DMS53 treated with DMSO at 0.1 percent for 48 hours (cell line): Measurements from ENCODE around the gene CHCHD3.

ENCODE experiments used
- DNase-seq: peaks from one replicate; lab custom pipeline; 2025; ENCODE audit not compliant: unreplicated experiment; lab: John Stamatoyannopoulos, UW

CHCHD3 gene

DNA sequence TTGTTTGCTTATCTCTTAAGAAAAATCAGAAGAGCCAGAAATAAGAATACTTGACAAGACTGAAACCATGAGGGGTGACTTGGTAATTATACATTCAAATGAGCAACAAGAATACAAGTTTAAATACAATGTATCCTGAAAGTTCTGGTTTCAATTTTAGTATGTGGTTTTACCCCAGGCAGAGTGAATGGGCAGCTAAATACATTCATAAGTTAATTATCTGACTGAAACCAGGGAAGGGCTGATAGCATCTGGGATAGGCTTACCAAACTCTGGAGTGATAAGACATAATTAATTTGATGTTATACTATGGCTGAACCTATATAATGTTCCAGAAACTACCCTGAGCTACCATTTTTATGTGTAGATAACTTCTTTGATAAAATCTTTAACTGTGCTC is 253.4 kb downstream of the CHCHD3 start:
- DNase-seq = no peak

DNA sequence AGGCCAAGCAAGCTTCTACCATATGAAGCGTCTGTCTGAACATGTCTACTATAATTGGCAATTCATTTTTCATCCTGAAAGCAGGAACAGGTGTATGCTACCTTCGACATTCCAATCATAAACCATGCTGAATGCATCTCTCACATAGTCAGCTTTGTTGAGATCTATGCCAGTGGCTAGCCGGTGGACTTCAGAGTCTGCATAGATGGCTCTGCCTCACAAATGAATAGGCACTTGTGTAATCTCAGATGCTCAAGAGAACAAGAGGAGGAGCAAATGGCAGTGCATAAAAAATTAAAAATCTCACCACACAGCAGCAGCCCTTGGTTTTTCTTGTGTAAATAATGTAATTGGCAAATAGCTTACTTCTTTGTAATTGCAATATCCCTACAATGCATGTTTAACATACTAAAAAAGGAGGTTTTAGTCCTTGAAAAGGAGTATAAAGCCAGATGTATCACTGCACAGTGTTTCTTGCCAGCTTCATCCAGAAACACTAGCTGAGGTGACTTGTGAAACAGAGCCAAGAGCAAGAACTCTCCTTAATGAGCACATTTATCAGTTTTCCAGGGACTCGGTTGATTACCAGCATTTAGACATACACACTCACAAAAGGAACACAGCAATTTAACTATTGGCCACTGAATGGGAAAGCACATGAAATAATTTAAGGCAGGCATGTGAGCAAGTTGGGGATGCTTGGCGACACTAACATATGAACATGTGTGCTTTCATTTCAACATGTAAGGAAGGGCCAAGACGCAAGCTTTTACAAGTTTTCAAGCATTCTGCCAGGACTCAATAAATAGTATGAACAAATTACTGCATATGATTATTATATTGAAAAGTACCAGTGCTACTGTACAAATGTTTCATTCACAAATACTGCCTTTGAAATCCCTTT is 255.7 kb downstream of the CHCHD3 start:
- no peak for DNase-seq

DNA sequence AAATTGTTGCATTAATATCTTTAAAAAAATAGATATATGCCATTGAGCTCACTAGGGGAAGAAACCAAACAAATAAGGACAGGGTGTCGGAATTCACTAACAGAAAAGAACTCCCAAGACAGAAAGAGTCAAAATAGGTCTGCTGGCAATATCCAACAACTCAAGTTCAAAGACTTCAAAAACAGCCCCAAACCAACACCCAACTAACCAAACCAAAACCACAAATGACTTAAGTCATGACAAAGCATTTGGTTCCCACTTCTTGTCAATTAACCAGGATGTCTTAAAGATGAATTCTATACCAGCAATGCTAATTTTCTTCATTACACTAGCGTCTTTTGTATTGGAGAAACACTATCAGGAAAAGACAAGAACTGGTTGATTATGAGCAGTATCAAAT is 256.7 kb downstream of the CHCHD3 start:
- no peak for DNase-seq

DNA sequence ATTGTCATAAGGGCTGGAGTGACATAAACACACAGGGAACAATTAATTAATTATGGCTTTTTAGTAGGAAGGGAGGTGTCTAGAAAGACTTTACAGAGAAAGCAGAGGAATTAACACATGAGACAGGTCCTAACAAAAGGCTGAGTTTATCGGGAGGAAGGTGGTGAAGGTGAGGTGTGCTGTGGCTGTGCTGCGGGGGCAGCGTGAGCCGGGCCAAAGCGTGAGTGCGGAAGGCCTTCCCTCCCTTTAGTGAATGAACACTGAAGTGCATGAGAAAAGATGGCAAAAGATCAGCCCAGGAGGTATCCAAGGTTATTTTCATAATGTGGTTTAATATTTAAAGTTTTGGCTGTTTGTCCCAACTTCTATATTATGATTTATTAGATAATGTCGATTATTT is 262.2 kb downstream of the CHCHD3 start:
- no peak for DNase-seq

DNA sequence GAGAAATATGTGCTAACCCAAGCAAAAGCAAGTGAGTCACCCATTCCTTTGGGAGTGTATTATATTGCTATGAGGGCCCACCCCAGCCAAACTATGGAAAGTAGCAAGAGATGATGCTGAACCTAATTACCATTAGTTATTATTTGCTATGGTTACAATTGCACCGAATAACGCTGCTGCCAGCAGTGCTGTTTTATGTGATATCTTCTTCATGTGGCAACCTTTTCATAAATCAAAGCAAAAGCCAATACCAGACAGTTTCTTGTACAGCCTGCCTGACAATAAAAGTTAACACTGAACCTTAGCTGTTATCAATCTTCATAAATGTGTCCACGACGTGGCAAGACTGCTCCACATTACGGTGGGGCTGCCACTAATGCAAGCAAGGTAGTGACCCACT is 263.9 kb downstream of the CHCHD3 start:
- no peak for DNase-seq

DNA sequence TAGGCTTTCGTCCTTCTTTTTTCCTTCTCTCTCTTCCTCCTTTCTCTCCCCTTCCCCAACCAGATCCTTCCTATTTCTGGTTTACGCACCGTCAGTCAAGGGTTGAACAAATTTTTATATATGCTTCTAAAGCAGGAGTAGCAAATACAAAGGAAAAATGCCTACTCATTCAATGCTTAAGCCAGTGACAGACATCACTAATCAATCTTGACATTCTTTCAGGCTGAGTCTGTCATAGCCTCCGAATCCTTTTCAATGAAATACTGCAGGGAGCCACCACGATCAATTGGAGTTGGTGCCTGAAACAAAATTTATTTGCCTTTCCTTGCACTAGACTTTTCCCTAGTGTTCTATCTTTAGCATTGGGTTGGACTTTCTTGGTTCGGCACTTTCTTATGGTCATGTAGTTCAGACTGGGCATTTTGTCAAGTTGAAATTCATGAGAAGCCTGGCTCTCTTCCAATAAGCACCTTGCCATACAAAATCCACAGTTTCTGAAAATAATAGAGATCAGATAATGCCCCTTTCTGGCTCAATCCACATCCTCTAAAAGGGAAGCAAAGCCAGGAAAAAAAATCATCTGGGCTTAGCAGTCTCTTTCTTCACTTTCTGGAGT is 266.1 kb downstream of the CHCHD3 start:
- no peak for DNase-seq

DNA sequence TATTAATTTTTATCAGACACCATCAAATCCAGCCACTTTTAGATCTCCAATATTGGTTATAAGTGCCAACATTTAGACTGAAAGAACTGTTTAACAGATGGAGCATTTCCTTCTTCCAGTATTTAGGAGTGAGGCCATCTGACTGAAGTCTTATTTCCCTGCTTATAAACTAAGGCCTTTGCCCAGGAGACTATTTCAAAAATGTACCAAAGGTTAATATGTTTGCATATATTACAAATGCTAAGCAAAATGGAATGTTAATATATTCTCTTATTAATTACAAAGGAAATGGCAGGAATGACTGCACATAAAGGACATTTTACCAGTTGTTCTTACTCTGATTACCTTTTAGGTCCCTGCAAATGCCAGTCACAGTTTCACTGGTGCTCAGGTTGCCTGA is 266.8 kb downstream of the CHCHD3 start:
- DNase-seq = no peak

DNA sequence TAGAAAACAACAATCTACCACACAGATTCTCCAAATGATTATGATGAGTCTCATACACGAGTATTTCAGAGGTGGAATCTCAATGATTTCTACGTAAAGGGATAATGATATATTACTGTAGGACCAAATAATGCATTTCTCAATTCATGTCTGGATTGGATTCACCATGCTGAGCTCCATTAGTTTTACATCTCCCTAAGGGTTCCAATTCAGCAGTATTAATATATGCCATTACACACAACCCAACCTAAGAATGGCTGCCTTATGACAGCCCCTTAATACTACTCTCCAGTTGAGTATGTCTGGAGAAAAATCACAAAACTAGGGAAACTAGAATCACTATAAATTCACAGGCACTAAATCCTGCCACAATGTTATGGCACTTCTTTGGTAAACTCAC is 271.3 kb downstream of the CHCHD3 start:
- DNase-seq = no peak

DNA sequence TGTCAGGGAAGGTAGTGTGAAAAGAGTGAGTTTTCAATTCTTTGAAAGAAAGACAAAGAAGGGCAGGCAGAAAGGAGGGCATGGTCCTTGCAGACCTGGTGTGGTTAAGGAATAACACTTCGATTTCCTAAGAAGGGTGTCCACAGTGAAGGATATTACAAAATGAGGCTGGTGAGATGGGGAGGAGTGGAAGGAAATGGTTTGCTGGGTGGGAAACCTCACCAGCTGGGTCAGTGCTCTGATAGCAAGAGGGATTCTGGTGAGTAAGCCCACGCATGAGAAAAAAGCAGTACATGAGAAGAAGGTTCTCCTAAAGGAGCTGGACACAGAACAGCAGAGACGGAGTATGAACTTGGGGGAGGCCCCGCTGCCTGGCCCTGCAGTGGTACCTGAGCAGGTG is 275.1 kb downstream of the CHCHD3 start:
- DNase-seq = no peak

DNA sequence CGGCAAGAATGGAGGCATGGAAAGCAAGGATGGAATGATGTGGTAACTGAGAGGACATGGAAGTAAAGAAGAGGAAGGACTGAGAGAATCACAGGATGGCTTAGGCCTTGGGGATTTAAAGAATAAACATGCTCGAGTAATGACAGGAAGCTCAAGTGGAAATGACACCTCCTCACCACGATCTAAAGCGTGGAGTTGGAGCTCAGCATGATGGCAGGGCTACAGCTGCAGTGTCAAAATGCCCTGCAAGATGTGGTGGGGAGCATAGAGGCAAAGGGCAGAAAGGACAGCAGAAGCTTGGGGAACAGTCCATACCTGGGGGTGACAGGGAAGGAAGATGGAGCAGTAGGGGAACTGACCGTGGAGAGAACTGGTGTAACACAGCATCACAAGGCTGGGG is 276.1 kb downstream of the CHCHD3 start:
- no peak for DNase-seq

DNA sequence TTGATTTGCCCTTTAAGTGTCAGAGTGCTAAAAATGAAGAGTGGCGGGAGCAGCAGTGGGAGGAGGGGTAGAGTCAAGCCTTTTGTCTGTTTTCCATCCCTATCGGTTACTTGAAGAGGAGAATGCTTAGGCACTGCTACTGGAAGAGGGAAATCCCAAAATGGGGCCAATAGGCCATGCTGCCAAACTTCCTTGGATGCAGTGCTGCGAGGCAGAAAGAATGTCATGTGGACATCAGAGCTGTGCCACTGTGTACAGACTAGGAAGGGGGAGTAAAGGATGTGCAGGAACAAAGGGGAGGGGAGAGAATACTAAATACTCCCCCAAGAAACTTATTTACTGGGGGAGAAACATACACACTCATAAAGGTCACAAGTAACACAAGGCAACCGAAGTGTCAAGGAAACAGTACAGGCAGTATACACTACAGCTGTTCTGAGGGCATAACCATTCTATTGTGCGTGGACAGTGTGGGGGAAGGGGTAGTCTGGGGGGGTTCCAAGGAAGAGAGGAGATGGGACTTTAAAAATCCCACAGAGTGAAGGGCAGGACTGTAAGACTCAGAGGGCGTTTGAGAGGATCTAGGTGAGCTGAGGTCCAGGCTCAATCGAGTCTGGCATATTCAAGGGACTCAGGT is 276.9 kb downstream of the CHCHD3 start:
- no peak for DNase-seq

DNA sequence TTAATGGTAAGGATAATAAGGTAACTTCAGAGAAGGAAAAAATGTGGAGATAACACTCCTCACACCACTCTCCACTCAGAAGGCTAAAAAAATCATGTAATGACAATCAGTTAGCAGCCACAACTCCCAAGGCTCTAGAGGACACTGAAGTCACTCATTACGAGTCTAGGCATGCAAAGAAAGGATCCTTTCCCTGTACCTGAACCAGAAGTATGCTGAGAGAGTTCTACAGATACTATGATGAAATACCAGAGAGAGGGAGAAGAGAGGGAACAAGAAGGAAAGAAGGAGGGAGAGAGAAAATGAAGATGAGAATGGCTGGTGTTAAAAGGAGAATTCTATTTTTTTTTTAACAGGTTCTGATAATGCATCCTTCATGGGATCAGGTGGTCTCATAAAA is 281.4 kb downstream of the CHCHD3 start:
- no peak for DNase-seq

DNA sequence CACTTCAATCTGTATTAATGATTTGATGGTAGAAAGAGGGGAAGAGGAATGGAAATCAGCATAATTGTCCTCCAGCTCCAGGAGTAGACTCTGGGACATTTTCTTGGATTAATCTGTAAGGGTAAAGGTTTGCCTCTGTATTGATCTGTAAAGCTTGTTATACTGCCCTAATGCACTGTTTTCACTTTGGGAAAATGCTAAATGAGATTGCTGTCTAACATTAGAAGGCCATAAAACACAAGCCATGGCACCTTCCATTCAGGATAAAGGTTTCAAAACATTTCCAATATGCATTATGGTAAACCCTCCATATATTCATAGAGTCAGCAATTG is 282.8 kb downstream of the CHCHD3 start:
- DNase-seq = no peak

DNA sequence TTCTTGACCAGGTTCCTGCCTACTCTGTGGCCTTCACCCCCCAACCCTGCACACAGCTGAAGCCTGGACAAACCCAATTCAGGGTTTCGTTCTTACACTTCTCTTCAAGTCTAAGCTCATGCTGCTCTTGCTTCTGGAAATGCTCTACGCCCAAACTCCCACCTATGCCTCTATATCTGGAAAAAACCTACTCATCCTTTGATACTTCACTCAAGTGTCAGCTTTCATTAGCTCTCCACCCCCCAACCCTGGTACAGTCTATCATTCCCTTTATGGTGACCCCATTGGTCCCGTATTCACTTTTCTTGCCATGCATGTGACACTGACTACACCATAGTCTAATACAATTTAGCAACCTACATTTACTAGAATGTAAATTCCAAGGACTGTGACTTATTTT is 284.7 kb downstream of the CHCHD3 start:
- DNase-seq = no peak

DNA sequence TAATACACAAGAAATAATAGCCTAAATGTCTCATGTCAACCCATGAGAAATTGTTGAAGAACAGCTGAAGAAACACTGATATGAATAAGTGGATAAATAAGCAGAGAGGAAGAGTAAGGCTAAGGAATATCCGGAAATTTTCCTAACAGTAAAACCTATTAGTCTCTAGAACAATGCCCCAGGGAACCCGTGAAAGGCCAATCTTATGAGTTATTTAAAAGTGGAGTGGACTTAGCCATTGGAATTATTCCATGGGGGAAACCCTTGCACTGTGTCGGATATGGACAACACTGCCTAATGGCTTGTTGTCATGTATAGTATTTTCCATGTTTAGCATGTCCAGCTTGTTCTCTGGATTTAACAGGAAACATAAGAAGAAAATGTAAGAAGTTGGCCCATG is 288.4 kb downstream of the CHCHD3 start:
- DNase-seq = no peak

DNA sequence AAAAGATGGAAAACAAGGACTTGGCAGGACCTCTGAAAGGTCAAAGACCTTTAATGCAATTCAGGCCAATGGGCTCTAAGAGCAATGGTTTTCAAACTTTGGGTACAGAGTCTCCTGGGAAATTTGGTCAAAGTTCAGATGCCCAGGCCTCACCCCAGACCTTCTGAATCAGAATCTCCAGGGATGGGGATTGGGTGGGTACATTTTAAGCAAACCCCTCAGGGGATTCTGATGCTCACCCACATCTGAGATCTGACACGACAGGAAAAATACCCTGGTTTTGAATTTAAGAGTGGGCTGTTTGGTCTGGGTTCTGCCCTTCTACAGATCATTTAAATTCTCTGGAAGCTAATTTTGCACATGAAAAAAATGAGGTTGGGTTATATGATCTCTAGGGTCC is 290.9 kb downstream of the CHCHD3 start:
- no peak for DNase-seq

DNA sequence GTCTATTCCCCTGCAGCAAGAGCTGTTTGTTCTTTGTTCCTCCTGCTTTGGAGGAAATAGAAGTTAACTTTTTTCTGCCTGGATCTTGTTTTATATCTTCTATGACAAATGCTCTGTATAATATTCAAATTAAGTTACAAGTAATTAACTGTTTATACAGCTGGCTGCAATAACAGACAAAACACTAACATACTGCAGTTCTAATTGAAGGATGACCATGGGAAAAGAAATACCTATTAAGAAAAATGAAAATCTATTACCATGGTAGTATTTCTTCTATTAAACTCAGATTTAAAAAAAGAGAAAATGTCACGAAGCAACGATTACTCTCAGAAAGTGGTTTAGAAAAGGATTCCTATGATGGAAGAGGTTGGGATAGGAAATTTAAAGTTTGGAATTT is 291.8 kb downstream of the CHCHD3 start:
- no peak for DNase-seq

DNA sequence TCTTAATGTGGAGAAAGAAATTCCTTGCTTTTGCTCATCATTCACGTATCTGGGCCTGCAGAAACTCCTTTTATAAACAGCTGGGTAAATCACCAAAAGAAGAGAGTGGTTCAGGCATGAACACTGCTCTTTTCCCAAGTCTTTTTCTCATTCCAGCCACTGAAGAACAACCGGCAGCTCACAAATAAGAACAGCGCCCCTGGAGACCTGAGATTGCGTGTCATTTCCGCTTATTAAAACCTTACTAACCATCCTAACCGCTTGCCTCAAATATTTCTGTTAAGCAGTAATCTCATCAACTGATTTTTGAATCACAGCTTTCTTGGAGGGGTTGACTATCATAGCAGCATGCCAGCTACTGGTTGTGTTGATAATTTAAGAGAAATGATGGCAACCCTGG is 292.6 kb downstream of the CHCHD3 start:
- no peak for DNase-seq

DNA sequence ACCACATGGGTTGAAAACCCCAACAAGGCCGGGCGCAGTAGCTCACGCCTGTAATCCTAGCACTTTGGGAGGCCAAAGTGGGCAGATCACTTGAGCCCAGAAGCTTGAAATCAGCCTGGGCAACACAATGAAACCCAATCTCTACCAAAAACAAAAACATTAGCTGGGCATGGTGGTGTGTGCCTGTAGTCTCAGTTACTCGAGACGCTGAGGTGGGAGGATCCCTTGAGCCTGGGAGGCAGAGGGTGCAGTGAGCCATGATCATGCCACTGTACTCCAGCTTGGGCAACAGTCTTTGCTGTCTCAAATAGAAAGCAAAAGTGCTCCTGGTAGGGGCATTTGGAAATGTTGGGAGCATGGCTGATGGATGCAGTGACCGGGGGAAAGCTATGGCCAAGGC is 296.0 kb downstream of the CHCHD3 start:
- no peak for DNase-seq

DNA sequence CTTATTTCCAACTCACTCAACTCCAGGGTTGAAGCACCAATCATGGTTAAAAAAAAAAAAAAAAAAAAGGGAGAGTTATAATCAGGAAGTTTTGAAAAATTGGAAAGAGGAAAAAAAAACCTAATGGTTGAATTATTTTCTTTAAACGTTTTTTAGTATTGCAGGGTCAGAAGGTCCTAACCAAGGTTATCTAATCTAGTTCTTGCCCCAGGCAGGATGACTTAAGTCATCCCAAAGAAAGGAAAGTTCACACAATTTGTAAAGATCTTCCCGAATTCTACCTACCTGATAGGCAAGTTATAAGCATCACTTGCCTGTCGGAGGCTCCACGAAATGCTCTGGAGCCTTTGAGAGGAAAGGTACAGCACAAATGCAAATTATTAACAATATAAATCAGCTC is 297.5 kb downstream of the CHCHD3 start:
- DNase-seq = no peak

DNA sequence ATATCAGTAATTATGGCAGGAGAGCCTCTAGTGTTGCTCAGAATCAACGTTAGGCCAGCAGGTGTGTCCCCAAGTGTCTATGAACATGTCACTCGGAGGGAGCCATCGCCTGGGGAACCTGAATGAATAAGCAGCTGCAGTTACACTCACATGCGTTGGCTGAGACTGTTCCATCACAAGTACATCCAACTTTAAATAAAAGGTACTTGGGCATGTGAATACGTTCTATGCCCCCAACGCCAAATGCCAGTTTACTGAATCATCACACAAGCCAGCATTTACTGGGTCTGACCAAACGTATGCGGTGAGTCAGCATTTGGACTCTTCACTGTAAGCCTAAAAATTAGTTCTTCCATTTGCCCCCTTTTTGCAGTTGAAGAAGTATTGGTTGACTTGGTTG is 298.1 kb downstream of the CHCHD3 start:
- DNase-seq = no peak
